WTC11 (cell line): Measurements from ENCODE around the gene DPP8. TPM values are rescaled to one million over a fixed set of nuclear protein-coding genes. Genes with fewer than 3 reads are reported as not detected.
A peak's percentile ranks its signal among the peaks of the same experiment; 100 is the strongest.

Experiments used
- ATAC-seq: fragments of 200-7000 bp; cut with Tn5 transposase; 2 replicates; pipeline ENCODE4 v1.10.0; 2021; ENCODE audit warnings: mild to moderate bottlenecking, moderate library complexity
- CTCF ChIA-PET: fragments of 300-600 bp; sonication (Branson Sonifier 250); formaldehyde crosslinking; loops from one replicate; lab custom pipeline; 2021; ENCODE audit warnings: antibody characterized with exemption; lab: Charles Lee
- POLR2A ChIA-PET: fragments of 350-600 bp; sonication (Branson Sonifier 250); formaldehyde crosslinking; loops from one replicate; lab custom pipeline; 2021; ENCODE audit warnings: antibody characterized with exemption; lab: Charles Lee
- DNase-seq: peaks from one replicate; pipeline ENCODE4 v3.0.0; 2021; ENCODE audit warnings: low spot score
- H3K27ac Mint-ChIP-seq: 2 replicates; pipeline ENCODE4 v1.8.0; 2021; ENCODE audit warnings: mixed read lengths
- H3K27me3 Mint-ChIP-seq: 2 replicates; pipeline ENCODE4 v1.8.0; 2021; ENCODE audit warnings: low read depth, mild to moderate bottlenecking, moderate library complexity, mixed read lengths
- H3K36me3 Mint-ChIP-seq: 2 replicates; pipeline ENCODE4 v1.8.0; 2021; ENCODE audit warnings: mixed read lengths
- H3K4me1 Mint-ChIP-seq: 2 replicates; pipeline ENCODE4 v1.8.0; 2022; ENCODE audit warnings: mixed read lengths
- H3K4me3 Mint-ChIP-seq: 2 replicates; pipeline ENCODE4 v1.8.0; 2021; ENCODE audit warnings: mild to moderate bottlenecking, moderate library complexity, mixed read lengths
- H3K9me3 Mint-ChIP-seq: 2 replicates; pipeline ENCODE4 v1.8.0; 2021; ENCODE audit warnings: mixed read lengths
- CTCF ChIP-seq: fragments of 200-600 bp; IDR thresholded peaks from 2 replicates; pipeline ENCODE4 v1.8.0; 2022; ENCODE audit warnings: antibody characterized with exemption
- E2F4 ChIP-seq: sonication (generic); formaldehyde crosslinking; IDR thresholded peaks from 2 replicates; pipeline ENCODE4 v1.8.1; 2022; ENCODE audit warnings: low read depth, mild to moderate bottlenecking, moderate library complexity, missing genetic modification reagents, borderline replicate concordance
- ETV6 ChIP-seq: sonication (generic); formaldehyde crosslinking; IDR thresholded peaks from 2 replicates; pipeline ENCODE4 v1.8.1; 2022; ENCODE audit warnings: mild to moderate bottlenecking, missing genetic modification reagents
- IRF2 ChIP-seq: sonication (generic); formaldehyde crosslinking; IDR thresholded peaks from 2 replicates; pipeline ENCODE4 v1.8.0; 2022; ENCODE audit warnings: low read depth, missing genetic modification reagents, borderline replicate concordance
- MAX ChIP-seq: sonication (generic); formaldehyde crosslinking; IDR thresholded peaks from 2 replicates; pipeline ENCODE4 v1.8.0; 2022; ENCODE audit warnings: mild to moderate bottlenecking, missing genetic modification reagents
- NR2C2 ChIP-seq: sonication (generic); formaldehyde crosslinking; IDR thresholded peaks from 2 replicates; pipeline ENCODE4 v1.8.0; 2022; ENCODE audit warnings: mild to moderate bottlenecking, missing genetic modification reagents
- SMAD4 ChIP-seq: sonication (generic); formaldehyde crosslinking; IDR thresholded peaks from 2 replicates; pipeline ENCODE4 v1.8.0; 2022; ENCODE audit warnings: mild to moderate bottlenecking, missing genetic modification reagents
- SOX15 ChIP-seq: fragments of 250-450 bp; sonication (Bioruptor Pico); IDR thresholded peaks from 2 replicates; pipeline ENCODE4 v1.9.0; 2021; ENCODE audit warnings: mild to moderate bottlenecking
- USF2 ChIP-seq: sonication (generic); formaldehyde crosslinking; IDR thresholded peaks from 2 replicates; pipeline ENCODE4 v1.8.1; 2023; ENCODE audit warnings: mild to moderate bottlenecking, missing genetic modification reagents, moderate library complexity
- ZNF219 ChIP-seq: sonication (generic); formaldehyde crosslinking; IDR thresholded peaks from 2 replicates; pipeline ENCODE4 v1.8.0; 2023; ENCODE audit warnings: missing genetic modification reagents, mild to moderate bottlenecking, borderline replicate concordance
- ZNF232 ChIP-seq: sonication (generic); formaldehyde crosslinking; IDR thresholded peaks from 2 replicates; pipeline ENCODE4 v1.8.0; 2022; ENCODE audit warnings: mild to moderate bottlenecking, missing genetic modification reagents
- ZNF281 ChIP-seq: sonication (generic); formaldehyde crosslinking; IDR thresholded peaks from 2 replicates; pipeline ENCODE4 v1.8.0; 2023; ENCODE audit warnings: mild to moderate bottlenecking, missing genetic modification reagents
- ZNF416 ChIP-seq: fragments of 250-450 bp; sonication (Bioruptor Pico); IDR thresholded peaks from 2 replicates; pipeline ENCODE4 v1.9.0; 2021; ENCODE audit warnings: mild to moderate bottlenecking, inconsistent platforms
- ZSCAN18 ChIP-seq: fragments of 250-450 bp; sonication (Bioruptor Pico); IDR thresholded peaks from 2 replicates; pipeline ENCODE4 v2.1.2; 2022; ENCODE audit warnings: mild to moderate bottlenecking, moderate library complexity
- total RNA-seq: library from RNA; stranded (reverse); gene quantifications from 3 replicates; pipeline ENCODE4 v1.2.3, GENCODE V29; 2021

The DPP8 gene
- total RNA-seq, 1 experiment from 2014 or later = 31.9 TPM

- TF ChIP-seq ZNF281 (CRISPR knock-in tag) (peak; percentile 28; the same call in 1 of the 2 replicates), MAX (CRISPR knock-in tag) (peak; percentile 80; the same call in 1 of the 2 replicates), SOX15 (no peak), ZSCAN18 (no peak), USF2 (CRISPR knock-in tag) (peak; percentile 85), ZNF232 (CRISPR knock-in tag) (0 out of 2 replicates have a peak, but pooled peaks have one; percentile 6)
Observed at GRCh38 chr15:65421360-65422215, 95.9 kb downstream of the DPP8 start (continued).

- no peak for DNase-seq
- peak overlapping the region; percentile 68 for H3K27ac Mint-ChIP-seq
- H3K36me3 Mint-ChIP-seq = no peaks in the 10 kb centered on the region
- H3K4me1 Mint-ChIP-seq = peaks cover 79% of the 10 kb centered on the region
- H3K9me3 Mint-ChIP-seq = no peaks in the 10 kb centered on the region
- ATAC-seq = no peak
- CTCF ChIA-PET = interaction anchor here (0.6 to 6.7 kb wide), 24 partner anchors 11 to 611 kb away, joined by 3 to 105 read pairs (median 4); partner anchors contain the start of genes CLPX and PARP16
- peak overlapping the region; percentile 98 for H3K4me3 Mint-ChIP-seq
- TF ChIP-seq ZNF232 (CRISPR knock-in tag) (peak; percentile 19; the same call in 1 of the 2 replicates), ZNF416 (CRISPR knock-in tag) (no peak)
- peaks cover 20% of the 10 kb centered on the region for H3K27me3 Mint-ChIP-seq
- POLR2A ChIA-PET = interaction anchor here (0.6 to 2.8 kb wide), 16 partner anchors 8 to 998 kb away, joined by 3 to 12 read pairs (median 4); partner anchors contain the start of gene RNU5B-1
Observed at GRCh38 chr15:65420975-65421359, 96.5 kb downstream of the DPP8 start.

- H3K4me3 Mint-ChIP-seq = no peak overlapping the region
- CTCF ChIA-PET = interaction anchor here (6.7 kb wide), 1 partner anchor 18 kb away, joined by 105 read pairs; no protein-coding TSS in a partner anchor
- TF ChIP-seq ZNF219 (CRISPR knock-in tag) (no peak), NR2C2 (CRISPR knock-in tag) (no peak), SMAD4 (no peak)
- H3K9me3 Mint-ChIP-seq = no peaks in the 10 kb centered on the region
- DNase-seq = no peak
- peaks cover 84% of the 10 kb centered on the region for H3K4me1 Mint-ChIP-seq
- H3K27ac Mint-ChIP-seq = peak overlapping the region; percentile 57; the same call in 1 of the 2 replicates
- no peak for ATAC-seq
- H3K27me3 Mint-ChIP-seq = peaks cover 7% of the 10 kb centered on the region
- POLR2A ChIA-PET = no interaction called here
- no peaks in the 10 kb centered on the region; the same call in 1 of the 2 replicates for H3K36me3 Mint-ChIP-seq
Observed at GRCh38 chr15:65418596-65418995, 98.9 kb downstream of the DPP8 start.

GRCh38 chr15:65416845-65417416 lies 100.6 kb downstream of the DPP8 start:
- Mint-ChIP-seq H3K9me3 (no peaks in the 10 kb centered on the region), H3K27me3 (peaks cover 2% of the 10 kb centered on the region), H3K27ac (peak overlapping the region; percentile 100), H3K4me3 (peak overlapping the region; percentile 48), H3K4me1 (peaks cover 88% of the 10 kb centered on the region), H3K36me3 (no peaks in the 10 kb centered on the region; the same call in 1 of the 2 replicates)
- CTCF ChIA-PET = interaction anchor here (0.8 to 6.7 kb wide), 6 partner anchors 12 to 132 kb away, joined by 3 to 105 read pairs (median 3); no protein-coding TSS in a partner anchor
- ATAC-seq = peak; percentile 13
- POLR2A ChIA-PET = interaction anchor here (0.6 to 2.1 kb wide), 7 partner anchors 12 to 112 kb away, joined by 3 to 6 read pairs (median 3); partner anchors contain the start of gene RNU5B-1
- peak; percentile 89 for DNase-seq
- TF ChIP-seq CTCF = no peak
- TF ChIP-seq IRF2 (CRISPR knock-in tag) = no peak
- no peak for TF ChIP-seq E2F4 (CRISPR knock-in tag)
- no peak for TF ChIP-seq ETV6 (CRISPR knock-in tag)
- peak; percentile 99 for TF ChIP-seq ZNF281 (CRISPR knock-in tag)
